Ishikawa (cell line): ENCODE results near the gene ANKRD55.

Source experiments
- CEBPB ChIP-seq: IDR thresholded peaks from 2 replicates; pipeline ENCODE4 v1.6.1; 2012
- CREB1 ChIP-seq: IDR thresholded peaks from 2 replicates; pipeline ENCODE4 v1.6.1; 2012; ENCODE audit warnings: low read depth
- EGR1 ChIP-seq: IDR thresholded peaks from 2 replicates; pipeline ENCODE4 v1.6.1; 2012
- EP300 ChIP-seq: IDR thresholded peaks from 2 replicates; pipeline ENCODE4 v1.6.1; 2012; ENCODE audit warnings: borderline replicate concordance
- FOXM1 ChIP-seq: IDR thresholded peaks from 2 replicates; pipeline ENCODE4 v1.6.1; 2012; ENCODE audit warnings: low read depth, borderline replicate concordance
- MAX ChIP-seq: IDR thresholded peaks from 2 replicates; pipeline ENCODE4 v1.6.1; 2012
- RAD21 ChIP-seq: IDR thresholded peaks from 2 replicates; pipeline ENCODE4 v1.6.1; 2012; ENCODE audit warnings: low read depth
- TAF1 ChIP-seq: IDR thresholded peaks from 2 replicates; pipeline ENCODE4 v1.6.1; 2012; ENCODE audit warnings: low read depth, mild to moderate bottlenecking
- TEAD4 ChIP-seq: IDR thresholded peaks from 2 replicates; pipeline ENCODE4 v1.6.1; 2012
- USF1 ChIP-seq: IDR thresholded peaks from 2 replicates; pipeline ENCODE4 v1.6.1; 2012
- YY1 ChIP-seq: IDR thresholded peaks from 2 replicates; pipeline ENCODE4 v1.6.1; 2012; ENCODE audit warnings: low read depth
- TF ChIP-seq, protein P1 (sequence below): IDR thresholded peaks from 2 replicates; pipeline ENCODE4 v1.6.1; 2012; ENCODE audit warnings: low read depth, mild to moderate bottlenecking

DNA sequence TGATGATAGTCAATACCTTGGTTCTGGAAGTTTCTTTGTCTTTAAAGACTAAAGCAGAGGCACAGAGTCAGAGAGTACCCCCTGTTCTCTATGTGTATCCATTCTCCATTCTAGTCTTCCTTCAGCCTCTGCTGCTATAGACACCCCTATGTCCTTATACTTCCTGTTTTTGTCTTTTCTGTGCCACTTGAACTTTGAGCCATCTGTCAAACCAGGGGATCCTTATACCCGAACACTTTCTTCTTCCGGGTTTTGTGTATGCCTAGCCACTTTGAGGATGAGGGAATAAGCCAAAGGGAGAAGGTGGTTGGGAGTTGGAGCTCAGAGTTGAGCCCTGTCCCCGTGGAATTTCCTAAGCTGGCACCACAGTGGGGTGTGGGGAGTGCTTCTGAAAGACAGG is 177.3 kb downstream of the ANKRD55 start:
- TF ChIP-seq USF1 (no peak), YY1 (no peak), CEBPB (no peak), EP300 (no peak), MAX (no peak), FOXM1 (no peak), TEAD4 (no peak), RAD21 (no peak), EGR1 (no peak), CREB1 (no peak), TAF1 (no peak)
- TF ChIP-seq, protein P1, sequence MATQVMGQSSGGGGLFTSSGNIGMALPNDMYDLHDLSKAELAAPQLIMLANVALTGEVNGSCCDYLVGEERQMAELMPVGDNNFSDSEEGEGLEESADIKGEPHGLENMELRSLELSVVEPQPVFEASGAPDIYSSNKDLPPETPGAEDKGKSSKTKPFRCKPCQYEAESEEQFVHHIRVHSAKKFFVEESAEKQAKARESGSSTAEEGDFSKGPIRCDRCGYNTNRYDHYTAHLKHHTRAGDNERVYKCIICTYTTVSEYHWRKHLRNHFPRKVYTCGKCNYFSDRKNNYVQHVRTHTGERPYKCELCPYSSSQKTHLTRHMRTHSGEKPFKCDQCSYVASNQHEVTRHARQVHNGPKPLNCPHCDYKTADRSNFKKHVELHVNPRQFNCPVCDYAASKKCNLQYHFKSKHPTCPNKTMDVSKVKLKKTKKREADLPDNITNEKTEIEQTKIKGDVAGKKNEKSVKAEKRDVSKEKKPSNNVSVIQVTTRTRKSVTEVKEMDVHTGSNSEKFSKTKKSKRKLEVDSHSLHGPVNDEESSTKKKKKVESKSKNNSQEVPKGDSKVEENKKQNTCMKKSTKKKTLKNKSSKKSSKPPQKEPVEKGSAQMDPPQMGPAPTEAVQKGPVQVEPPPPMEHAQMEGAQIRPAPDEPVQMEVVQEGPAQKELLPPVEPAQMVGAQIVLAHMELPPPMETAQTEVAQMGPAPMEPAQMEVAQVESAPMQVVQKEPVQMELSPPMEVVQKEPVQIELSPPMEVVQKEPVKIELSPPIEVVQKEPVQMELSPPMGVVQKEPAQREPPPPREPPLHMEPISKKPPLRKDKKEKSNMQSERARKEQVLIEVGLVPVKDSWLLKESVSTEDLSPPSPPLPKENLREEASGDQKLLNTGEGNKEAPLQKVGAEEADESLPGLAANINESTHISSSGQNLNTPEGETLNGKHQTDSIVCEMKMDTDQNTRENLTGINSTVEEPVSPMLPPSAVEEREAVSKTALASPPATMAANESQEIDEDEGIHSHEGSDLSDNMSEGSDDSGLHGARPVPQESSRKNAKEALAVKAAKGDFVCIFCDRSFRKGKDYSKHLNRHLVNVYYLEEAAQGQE, result no peak
